Cardiac muscle cell (in vitro differentiated cells and primary cell): ENCODE results near the gene STPG2. TPM values are rescaled to one million over a fixed set of nuclear protein-coding genes. Genes with fewer than 3 reads are reported as not detected.
"Not testable (repeated sequence)": the region's sequence is repeated elsewhere in the genome, so short reads cannot be mapped to it uniquely, and the experiment has no call there.

ENCODE experiments used
- DNase-seq, 2 donors: peaks; one replicate each; pipeline versions ENCODE4 v3.0.0 to v3.0.0-alpha.2; 2010 to 2017; ENCODE audit warnings: low read depth in 1 of 2, low spot score in 1 of 2
- H3K27ac ChIP-seq: fragments of 200-600 bp; sonication (generic); 2 replicates; pipeline ENCODE4 v1.5.1; 2016
- H3K27me3 ChIP-seq: fragments of 200-600 bp; sonication (generic); 2 replicates; pipeline ENCODE4 v1.6.0; 2016; ENCODE audit warnings: control low read depth
- H3K36me3 ChIP-seq: fragments of 200-600 bp; sonication (generic); 2 replicates; pipeline ENCODE4 v1.5.1; 2016; ENCODE audit warnings: control low read depth
- H3K4me1 ChIP-seq: fragments of 200-600 bp; sonication (generic); 2 replicates; pipeline ENCODE4 v1.8.1; 2017; ENCODE audit warnings: low read depth, mild to moderate bottlenecking, mixed run types
- H3K4me3 ChIP-seq: fragments of 200-600 bp; sonication (generic); 2 replicates; pipeline ENCODE4 v1.5.1; 2016; ENCODE audit warnings: mild to moderate bottlenecking
- H3K9me3 ChIP-seq: fragments of 200-600 bp; sonication (generic); 2 replicates; pipeline ENCODE4 v1.5.1; 2017; ENCODE audit warnings: low read depth, mild to moderate bottlenecking, control low read depth
- CTCF ChIP-seq: IDR thresholded peaks from 2 replicates; pipeline ENCODE4 v1.5.1; 2012; ENCODE audit warnings: low read depth, mild to moderate bottlenecking, low read length
- polyA plus RNA-seq: library from polyadenylated mRNA; unstranded; fragments of >200 nt; fragmentation: Nextera tagmentation; extraction: Ambion mirVana; gene quantifications from 2 replicates; pipeline ENCODE4 v1.2.1, GENCODE V29; 2016
- total RNA-seq: library from RNA; depleted of rRNA; stranded (reverse); fragments of >200 nt; gene quantifications from 2 replicates; pipeline ENCODE4 v1.2.3, GENCODE V29; 2016

Gene STPG2
- total and polyA plus RNA-seq, 2 experiments from 2014 or later: 0.20 to 0.30 TPM

DNA sequence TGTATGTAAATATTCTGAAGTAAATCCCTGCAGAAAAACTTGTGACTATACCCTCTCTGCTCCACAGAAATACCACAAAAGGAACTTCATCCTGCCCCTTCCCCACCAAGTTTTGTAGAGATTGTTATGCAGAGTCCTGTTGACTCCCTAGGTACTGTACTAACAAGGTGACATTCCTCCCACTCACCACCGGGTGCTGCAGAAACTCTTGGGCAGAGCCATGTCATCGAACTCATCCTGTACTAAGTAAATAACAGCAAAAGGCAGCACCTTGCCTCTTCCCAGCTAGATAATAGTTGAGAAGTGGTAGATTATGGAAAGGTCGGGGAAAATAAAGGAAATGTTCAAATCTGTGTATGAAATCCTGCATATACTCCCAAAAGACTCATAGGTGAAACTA is 233.3 kb downstream of the STPG2 start:
- Histone ChIP-seq H3K9me3 (no peaks in the 10 kb centered on the region), H3K36me3 (no peaks in the 10 kb centered on the region), H3K27me3 (no peaks in the 10 kb centered on the region), H3K4me1 (no peaks in the 10 kb centered on the region), H3K4me3 (no peak overlapping the region), H3K27ac (no peak overlapping the region)
- DNase-seq: peak in 1 of 2 donors; percentile 5
- TF ChIP-seq CTCF: no peak

DNA sequence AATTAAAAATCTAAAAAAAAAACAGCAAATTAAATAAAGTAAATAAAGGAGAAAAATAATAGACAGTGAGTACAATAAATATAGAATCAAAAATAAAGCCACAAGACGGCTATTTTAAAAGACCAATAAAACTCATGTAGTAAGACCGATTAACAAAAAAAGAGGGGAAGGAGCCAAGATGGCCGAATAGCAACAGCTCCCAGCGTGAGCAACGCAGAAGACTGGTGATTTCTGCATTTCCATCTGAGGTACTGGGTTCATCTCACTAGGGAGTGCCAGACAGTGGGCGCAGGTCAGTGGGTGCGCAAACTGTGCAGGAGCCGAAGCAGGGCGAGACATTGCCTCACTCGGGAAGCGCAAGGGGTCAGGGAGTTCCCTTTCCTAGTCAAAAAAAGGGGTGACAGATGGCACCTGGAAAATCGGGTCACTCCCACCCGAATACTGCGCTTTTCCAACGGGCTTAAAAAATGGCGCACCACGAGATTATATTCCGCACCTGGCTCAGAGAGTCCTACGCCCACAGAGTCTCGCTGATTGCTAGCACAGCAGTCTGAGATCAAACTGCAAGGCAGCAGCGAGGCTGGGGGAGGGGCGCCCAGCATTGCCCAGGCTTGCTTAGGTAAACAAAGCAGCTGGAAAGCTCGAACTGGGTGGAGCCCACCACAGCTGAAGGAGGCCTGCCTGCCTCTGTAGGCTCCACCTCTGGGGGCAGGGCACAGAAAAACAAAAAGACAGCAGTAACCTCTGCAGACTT is 239.7 kb downstream of the STPG2 start:
- not testable (repeated sequence) for H3K27me3 ChIP-seq, H3K27ac ChIP-seq, H3K4me1 ChIP-seq, H3K4me3 ChIP-seq, H3K9me3 ChIP-seq, H3K36me3 ChIP-seq, DNase-seq

DNA sequence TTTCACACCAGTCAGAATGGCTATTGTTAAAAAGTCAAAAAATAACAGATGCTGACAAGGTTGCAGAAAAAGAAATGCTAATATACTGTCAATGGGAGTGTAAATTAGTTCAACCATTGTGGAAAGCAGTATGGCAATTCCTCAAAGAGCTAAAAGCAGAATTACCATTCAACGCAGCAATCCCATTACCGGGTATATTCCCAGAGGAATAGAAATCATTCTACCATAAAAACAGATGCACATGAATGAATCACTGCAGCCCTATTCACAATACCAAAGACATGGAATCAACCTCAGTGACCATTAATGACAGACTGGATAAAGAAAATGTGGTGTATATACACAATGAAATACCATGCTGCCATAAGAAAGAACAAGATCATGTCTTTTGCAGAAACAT is 243.0 kb downstream of the STPG2 start:
- DNase-seq: no peak
- Histone ChIP-seq H3K4me3 (no peak overlapping the region), H3K4me1 (no peaks in the 10 kb centered on the region), H3K36me3 (no peaks in the 10 kb centered on the region), H3K9me3 (no peaks in the 10 kb centered on the region), H3K27ac (no peak overlapping the region), H3K27me3 (no peaks in the 10 kb centered on the region)
- TF ChIP-seq CTCF: no peak

GRCh38 chr4:97892592-97893266 is 250.5 kb downstream of the STPG2 start:
- DNase-seq: no peak
- Histone ChIP-seq H3K36me3 (no peaks in the 10 kb centered on the region), H3K4me1 (no peaks in the 10 kb centered on the region), H3K9me3 (no peaks in the 10 kb centered on the region), H3K27ac (no peak overlapping the region), H3K27me3 (no peaks in the 10 kb centered on the region), H3K4me3 (no peak overlapping the region)
- TF ChIP-seq CTCF: no peak

- TF ChIP-seq CTCF: no peak
- H3K4me1 ChIP-seq: no peaks in the 10 kb centered on the region
- no peaks in the 10 kb centered on the region for H3K9me3 ChIP-seq
- H3K27me3 ChIP-seq: no peaks in the 10 kb centered on the region
- no peak overlapping the region for H3K4me3 ChIP-seq
- no peaks in the 10 kb centered on the region for H3K36me3 ChIP-seq
- H3K27ac ChIP-seq: no peak overlapping the region
- DNase-seq: no peak
Measured at GRCh38 chr4:97879942-97880341, 263.3 kb downstream of the STPG2 start.

DNA sequence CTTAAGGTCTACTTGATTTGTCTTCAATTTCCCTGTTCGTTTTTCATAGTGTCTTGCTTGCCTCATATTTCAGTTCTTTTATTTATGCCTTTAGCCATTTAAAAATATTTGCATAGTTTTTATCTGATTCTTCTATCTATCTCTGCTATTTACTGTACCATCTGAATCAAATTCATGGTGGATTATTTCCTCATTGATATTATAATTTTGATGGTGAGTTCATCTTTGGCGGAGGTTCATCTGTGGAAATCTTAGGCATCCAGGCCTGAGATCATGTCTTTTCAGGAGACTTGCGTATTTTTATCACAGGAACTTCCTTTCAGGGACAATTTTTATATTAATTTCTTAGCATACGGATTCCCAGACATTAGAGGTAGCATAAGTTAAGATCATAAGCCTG is 275.2 kb downstream of the STPG2 start:
- no peak for TF ChIP-seq CTCF
- DNase-seq: no peak
- H3K27ac ChIP-seq: no peak overlapping the region

More for the DNA sequence above, 275.2 kb downstream of the STPG2 start:
- no peaks in the 10 kb centered on the region for H3K4me1 ChIP-seq
- H3K9me3 ChIP-seq: no peaks in the 10 kb centered on the region
- no peak overlapping the region for H3K4me3 ChIP-seq
- no peaks in the 10 kb centered on the region for H3K27me3 ChIP-seq
- H3K36me3 ChIP-seq: no peaks in the 10 kb centered on the region
